GM12878 (cell line): ENCODE data around the gene USF3. TPM values are rescaled to one million over a fixed set of nuclear protein-coding genes. Genes with fewer than 3 reads are reported as not detected.

Experiments used
- ATAC-seq: fragments of 200-7000 bp; cut with Tn5 transposase; 3 replicates; pipeline ENCODE4 v1.9.1; 2020; ENCODE audit warnings: mild to moderate bottlenecking, moderate library complexity
- BruUV-seq: library from RNA; stranded (reverse); fragments of 400-500 nt; replicated peaks from 2 replicates; lab custom pipeline; 2021; lab: Mats Ljungman, UMichigan
- CTCF ChIA-PET: fragments of 300-600 bp; sonication (Branson Sonifier 250); formaldehyde crosslinking; extraction: SDS; loops from one replicate; lab custom pipeline; 2021; ENCODE audit warnings: inconsistent platforms; lab: Yijun Ruan, JAX
- POLR2A ChIA-PET: fragments of 350-600 bp; formaldehyde crosslinking; extraction: SDS; loops from one replicate; lab custom pipeline; 2021; ENCODE audit warnings: inconsistent platforms; lab: Charles Lee
- RAD21 ChIA-PET: fragments of 300-600 bp; sonication (Branson Sonifier 250); formaldehyde crosslinking; loops from one replicate; lab custom pipeline; 2023; ENCODE audit warnings: antibody characterized with exemption; ENCODE audit not compliant: unreplicated experiment; lab: Charles Lee
- SMC1A ChIA-PET: fragments of 300-600 bp; sonication (Branson Sonifier 250); formaldehyde crosslinking; loops from one replicate; lab custom pipeline; 2023; ENCODE audit not compliant: unreplicated experiment, uncharacterized antibody; lab: Charles Lee
- DNase-seq: peaks from one replicate; pipeline ENCODE4 v3.0.0-alpha.2; 2011; ENCODE audit warnings: low read depth, low spot score
- FAIRE-seq: peaks from 3 replicates; lab custom pipeline; 2011; peaks lifted over from hg19 to GRCh38; lab: Jason Lieb, UNC
- H2AFZ ChIP-seq: 2 replicates; pipeline ENCODE4 v1.6.0; 2011; ENCODE audit warnings: low read depth, low read length, control low read depth; ENCODE audit not compliant: control insufficient read depth
- H3K27ac ChIP-seq: 2 replicates; pipeline ENCODE4 v1.5.1; 2011; ENCODE audit warnings: control low read depth; ENCODE audit not compliant: control insufficient read depth, insufficient read depth
- H3K27me3 ChIP-seq, 2 experiments: replicated peaks in 1 of 2; 2 replicates each; pipeline versions ENCODE4 v1.6.0 to v1.6.1; 2011; ENCODE audit warnings: low read length in 1 of 2; ENCODE audit not compliant: control insufficient read depth in 2 of 2, insufficient read depth in 2 of 2
- H3K36me3 ChIP-seq, 2 experiments: 2 replicates each; pipeline ENCODE4 v1.5.1; 2011; ENCODE audit warnings: low read length in 1 of 2; ENCODE audit not compliant: control insufficient read depth in 2 of 2, insufficient read depth in 2 of 2
- H3K4me1 ChIP-seq: 2 replicates; pipeline ENCODE4 v1.6.1; 2011; ENCODE audit warnings: mild to moderate bottlenecking, low read length, moderate library complexity, mixed read lengths; ENCODE audit not compliant: control insufficient read depth, insufficient read depth
- H3K4me2 ChIP-seq: 2 replicates; pipeline ENCODE4 v1.6.0; 2011; ENCODE audit warnings: control low read depth; ENCODE audit not compliant: control insufficient read depth, insufficient read depth
- H3K4me3 ChIP-seq: fragments of 200-600 bp; sonication (generic); 2 replicates; pipeline ENCODE4 v1.5.1; 2016
- H3K79me2 ChIP-seq: 2 replicates; pipeline ENCODE4 v1.6.0; 2011; ENCODE audit warnings: low read length; ENCODE audit not compliant: control insufficient read depth, insufficient read depth
- H3K9ac ChIP-seq: 2 replicates; pipeline ENCODE4 v1.8.0; 2011; ENCODE audit warnings: low read length, control low read depth, mixed read lengths; ENCODE audit not compliant: control insufficient read depth, insufficient read depth
- H3K9me3 ChIP-seq: replicated peaks from 3 replicates; pipeline ENCODE4 v1.5.1; 2011; ENCODE audit warnings: mild to moderate bottlenecking, low read length; ENCODE audit not compliant: control insufficient read depth, insufficient read depth
- H4K20me1 ChIP-seq: 2 replicates; pipeline ENCODE4 v1.6.0; 2011; ENCODE audit not compliant: control insufficient read depth, insufficient read depth
- BHLHE40 ChIP-seq, 2 experiments: fragments of 450-650 bp in 1 of 2; IDR thresholded peaks; 2 replicates each; pipeline ENCODE4 v1.6.1; 2011 to 2017; ENCODE audit warnings: low read depth in 2 of 2, borderline replicate concordance in 1 of 2, improper control_type of control experiment in 1 of 2, low read length in 1 of 2, mild to moderate bottlenecking in 1 of 2
- CBX5 ChIP-seq: sonication (generic); IDR thresholded peaks from 2 replicates; pipeline ENCODE4 v1.6.1; 2016; ENCODE audit warnings: low read depth, moderate library complexity, mild to moderate bottlenecking, inconsistent platforms
- IRF3 ChIP-seq: fragments of 450-650 bp; IDR thresholded peaks from 2 replicates; pipeline ENCODE4 v1.6.1; 2014; ENCODE audit warnings: mild to moderate bottlenecking
- MEF2A ChIP-seq: IDR thresholded peaks from 2 replicates; pipeline ENCODE4 v1.6.1; 2011; ENCODE audit warnings: low read depth, mild to moderate bottlenecking, low read length, moderate library complexity; ENCODE audit not compliant: insufficient read depth
- PAX5 ChIP-seq: IDR thresholded peaks from 2 replicates; pipeline ENCODE4 v1.6.1; 2011; ENCODE audit warnings: low read depth, low read length, borderline replicate concordance
- RUNX3 ChIP-seq: IDR thresholded peaks from 2 replicates; pipeline ENCODE4 v1.6.1; 2012; ENCODE audit warnings: low read length, inconsistent platforms
- SREBF2 ChIP-seq: IDR thresholded peaks from 2 replicates; pipeline ENCODE4 v1.6.1; 2012; ENCODE audit warnings: mild to moderate bottlenecking, low read length
- WRNIP1 ChIP-seq: IDR thresholded peaks from 2 replicates; pipeline ENCODE4 v1.6.1; 2011; ENCODE audit warnings: low read depth, low read length, improper control_type of control experiment, borderline replicate concordance
- WGBS: methylation state at CpG from one replicate; pipeline ENCODE4 v1.1.6; 2016; ENCODE audit warnings: low lambda C conversion rate; ENCODE audit not compliant: insufficient replicate concordance, insufficient coverage; ENCODE audit errors: missing lambda C conversion rate; 5-methylcytosine and 5-hydroxymethylcytosine counted together
- in situ Hi-C: fragments of 300-500 bp; cut with MboI; formaldehyde crosslinking; loops from 9 replicates; pipeline ENCODE4 v1.14.3; 2018; ENCODE audit warnings: mixed read lengths
- intact Hi-C: fragments of 100-400 bp; cut with micrococcal nuclease; formaldehyde crosslinking; loops from one replicate; pipeline ENCODE4 v1.14.2; 2022; ENCODE audit not compliant: unreplicated experiment
- polyA plus RNA-seq, 11 experiments: library from polyadenylated mRNA; depleted of rRNA in 4 of 11; unstranded in 6 of 11; stranded (reverse) in 5 of 11; fragments of >200 nt; fragmentation: Nextera tagmentation in 4 of 11; fragmentation: Illumina TruSeq in 1 of 11; extraction: Ambion mirVana in 4 of 11; extraction: Trizol in 1 of 11; gene quantifications; 1 replicate in 1 of 11; 2 replicates in 10 of 11; pipeline versions ENCODE4 v1.2.1 to v1.2.3, GENCODE V29; 2011 to 2016; ENCODE audit warnings: inconsistent platforms in 2 of 11, missing spikeins in 2 of 11, low read depth in 1 of 11
- small RNA-seq: library from RNA; depleted of rRNA; stranded (forward); fragments of <200 nt; gene quantifications from one replicate; pipeline ENCODE3, GENCODE V24; 2014
- total RNA-seq, 4 experiments: library from RNA; depleted of rRNA in 3 of 4; stranded (reverse); fragments of >200 nt in 3 of 4; fragmentation: Illumina TruSeq in 1 of 4; extraction: Trizol in 1 of 4; gene quantifications; 2 replicates each; pipeline versions ENCODE4 v1.2.1 to v1.2.3, GENCODE V29; 2013 to 2021
- TF ChIP-seq, protein P1 (sequence below): IDR thresholded peaks from 2 replicates; pipeline ENCODE4 v1.6.1; 2011; ENCODE audit warnings: low read depth, mild to moderate bottlenecking, low read length, moderate library complexity, borderline replicate concordance; ENCODE audit errors: extremely low read depth
- TF ChIP-seq, protein P2 (sequence below): fragments of 450-650 bp; IDR thresholded peaks from 2 replicates; pipeline ENCODE4 v1.6.1; 2017; ENCODE audit warnings: mild to moderate bottlenecking, low read depth, inconsistent platforms; ENCODE audit not compliant: poor library complexity, severe bottlenecking

The USF3 gene
- total and polyA plus RNA-seq, 10 of the 15 experiments (the other 5 are each of a cell fraction or from before 2014, with no cell fraction given): 3.1 to 15.9 (median 7.8) TPM

- 97% methylated on average over 2 of the region's 2 CpGs for WGBS
- no TSS peak for BruUV-seq
These were observed 95.8 kb downstream of the USF3 start for GRCh38 chr3:113600418-113601182.

More at GRCh38 chr3:113600418-113601182, 95.8 kb downstream of the USF3 start:
- no peak overlapping the region for H3K27ac ChIP-seq
- H4K20me1 ChIP-seq: no peaks in the 10 kb centered on the region
- no peaks in the 10 kb centered on the region; the same call in 1 of the 2 replicates for H3K4me1 ChIP-seq
- no peak overlapping the region for H3K4me3 ChIP-seq
- H3K9ac ChIP-seq: no peak overlapping the region
- H3K36me3 ChIP-seq: peaks cover 3 to 57% of the 10 kb centered on the region in 2 experiments
- H3K9me3 ChIP-seq: no peaks in the 10 kb centered on the region
- no peak overlapping the region for H3K4me2 ChIP-seq
- TF ChIP-seq MEF2A (no peak), BHLHE40 (IDR thresholded peaks at IDR 0.05; ENCODE audit: borderline replicate concordance in 1 of 2, low read depth in 2 of 2, low read length in 1 of 2) (no peak), CBX5 (no peak), WRNIP1 (no peak), RUNX3 (no peak), PAX5 (no peak), SREBF2 (no peak), IRF3 (no peak)
- TF ChIP-seq, protein P1, sequence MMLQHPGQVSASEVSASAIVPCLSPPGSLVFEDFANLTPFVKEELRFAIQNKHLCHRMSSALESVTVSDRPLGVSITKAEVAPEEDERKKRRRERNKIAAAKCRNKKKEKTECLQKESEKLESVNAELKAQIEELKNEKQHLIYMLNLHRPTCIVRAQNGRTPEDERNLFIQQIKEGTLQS: no peak
- TF ChIP-seq, protein P2, sequence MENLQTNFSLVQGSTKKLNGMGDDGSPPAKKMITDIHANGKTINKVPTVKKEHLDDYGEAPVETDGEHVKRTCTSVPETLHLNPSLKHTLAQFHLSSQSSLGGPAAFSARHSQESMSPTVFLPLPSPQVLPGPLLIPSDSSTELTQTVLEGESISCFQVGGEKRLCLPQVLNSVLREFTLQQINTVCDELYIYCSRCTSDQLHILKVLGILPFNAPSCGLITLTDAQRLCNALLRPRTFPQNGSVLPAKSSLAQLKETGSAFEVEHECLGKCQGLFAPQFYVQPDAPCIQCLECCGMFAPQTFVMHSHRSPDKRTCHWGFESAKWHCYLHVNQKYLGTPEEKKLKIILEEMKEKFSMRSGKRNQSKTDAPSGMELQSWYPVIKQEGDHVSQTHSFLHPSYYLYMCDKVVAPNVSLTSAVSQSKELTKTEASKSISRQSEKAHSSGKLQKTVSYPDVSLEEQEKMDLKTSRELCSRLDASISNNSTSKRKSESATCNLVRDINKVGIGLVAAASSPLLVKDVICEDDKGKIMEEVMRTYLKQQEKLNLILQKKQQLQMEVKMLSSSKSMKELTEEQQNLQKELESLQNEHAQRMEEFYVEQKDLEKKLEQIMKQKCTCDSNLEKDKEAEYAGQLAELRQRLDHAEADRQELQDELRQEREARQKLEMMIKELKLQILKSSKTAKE: no peak
- in situ Hi-C loops: no loop called here
- no peaks in the 10 kb centered on the region for H3K27me3 ChIP-seq
- SMC1A ChIA-PET: interaction anchor here (2.4 kb wide), 1 partner anchor 105 kb away, joined by 5 read pairs; no protein-coding TSS in a partner anchor
- H2AFZ ChIP-seq: no peak overlapping the region
- no peaks in the 10 kb centered on the region for H3K79me2 ChIP-seq
- no peak for FAIRE-seq
- intact Hi-C loops: no loop called here
- RAD21 ChIA-PET: no interaction called here
- CTCF ChIA-PET: interaction anchor here (0.9 to 2.2 kb wide), 3 partner anchors 23 to 107 kb away, joined by 3 to 6 read pairs (median 3); no protein-coding TSS in a partner anchor
- ATAC-seq: no peak
- POLR2A ChIA-PET: no interaction called here
- no peak for DNase-seq

Small RNA genes lying within 50 kb of the gene (small RNA-seq; reads per million reads assigned to genes)
- gene RN7SL767P: not detected

Other genes starting within 250 kb of the USF3 start
- 7.9 and 8.1 TPM in 2 replicates for gene SPICE1, start 181.5 kb downstream of the USF3 start, total RNA-seq (2014; rRNA removed)
- 12.2 and 13.6 TPM in 2 replicates for gene SPICE1, start 181.5 kb downstream of the USF3 start, total RNA-seq (2014; rRNA removed; fragmentation: Illumina TruSeq; extraction: Trizol)
- 10.9 and 11.3 TPM in 2 replicates for gene SPICE1, start 181.5 kb downstream of the USF3 start, total RNA-seq (2021)
- 5.4 and 7.5 TPM in 2 replicates for gene SPICE1, start 181.5 kb downstream of the USF3 start, polyA plus RNA-seq (2011; rRNA removed)
- gene SPICE1, start 181.5 kb downstream of the USF3 start, polyA plus RNA-seq (2014; fragmentation: Illumina TruSeq; extraction: Trizol): 5.7 and 13.0 TPM in 2 replicates
- 1 to 10 TPM; 2.0 to 2.7 TPM for gene SPICE1, start 181.5 kb downstream of the USF3 start, polyA plus RNA-seq (2014; fragmentation: Nextera tagmentation; extraction: Ambion mirVana)
- gene SPICE1, start 181.5 kb downstream of the USF3 start, polyA plus RNA-seq (2014; rRNA removed): 3.5 and 8.9 TPM in 2 replicates
- gene SPICE1, start 181.5 kb downstream of the USF3 start, polyA plus RNA-seq (2016; fragmentation: Nextera tagmentation; extraction: Ambion mirVana): 10 to 100 TPM; 10.1 to 13.9 TPM
- 42.2 and 44.7 TPM in 2 replicates for gene SIDT1, start 164.1 kb downstream of the USF3 start, total RNA-seq (2014; rRNA removed)
- gene SIDT1, start 164.1 kb downstream of the USF3 start, total RNA-seq (2014; rRNA removed; fragmentation: Illumina TruSeq; extraction: Trizol): 27.5 and 32.2 TPM in 2 replicates
- 24.6 and 26.8 TPM in 2 replicates for gene SIDT1, start 164.1 kb downstream of the USF3 start, total RNA-seq (2021)
- gene SIDT1, start 164.1 kb downstream of the USF3 start, polyA plus RNA-seq (2011; rRNA removed): 36.8 and 45.0 TPM in 2 replicates
- gene SIDT1, start 164.1 kb downstream of the USF3 start, polyA plus RNA-seq (2014; fragmentation: Illumina TruSeq; extraction: Trizol): 26.5 and 29.9 TPM in 2 replicates
- 1 to 10 TPM; 3.0 to 3.2 TPM for gene SIDT1, start 164.1 kb downstream of the USF3 start, polyA plus RNA-seq (2014; fragmentation: Nextera tagmentation; extraction: Ambion mirVana)
- gene SIDT1, start 164.1 kb downstream of the USF3 start, polyA plus RNA-seq (2014; rRNA removed): 25.5 and 27.5 TPM in 2 replicates
- 10 to 100 TPM; 23.8 to 24.7 TPM for gene SIDT1, start 164.1 kb downstream of the USF3 start, polyA plus RNA-seq (2016; fragmentation: Nextera tagmentation; extraction: Ambion mirVana)
- 174 and 200 TPM in 2 replicates for gene NAA50, start 49.6 kb upstream of the USF3 start, total RNA-seq (2014; rRNA removed)
- gene NAA50, start 49.6 kb upstream of the USF3 start, total RNA-seq (2014; rRNA removed; fragmentation: Illumina TruSeq; extraction: Trizol): 56.6 and 67.4 TPM in 2 replicates
- gene NAA50, start 49.6 kb upstream of the USF3 start, total RNA-seq (2021): 99.9 and 111 TPM in 2 replicates
- gene NAA50, start 49.6 kb upstream of the USF3 start, polyA plus RNA-seq (2011; rRNA removed): 60.8 and 78.9 TPM in 2 replicates
- 110 and 129 TPM in 2 replicates for gene NAA50, start 49.6 kb upstream of the USF3 start, polyA plus RNA-seq (2014; fragmentation: Illumina TruSeq; extraction: Trizol)
- 10 to 100 TPM; 31.7 to 38.6 TPM for gene NAA50, start 49.6 kb upstream of the USF3 start, polyA plus RNA-seq (2014; fragmentation: Nextera tagmentation; extraction: Ambion mirVana)
- 132 and 159 TPM in 2 replicates for gene NAA50, start 49.6 kb upstream of the USF3 start, polyA plus RNA-seq (2014; rRNA removed)
- 100 to 1,000 TPM; 202 to 205 TPM for gene NAA50, start 49.6 kb upstream of the USF3 start, polyA plus RNA-seq (2016; fragmentation: Nextera tagmentation; extraction: Ambion mirVana)
- gene ATP6V1A, start 50.4 kb upstream of the USF3 start, total RNA-seq (2014; rRNA removed): 52.2 and 72.3 TPM in 2 replicates
- 51.3 and 53.6 TPM in 2 replicates for gene ATP6V1A, start 50.4 kb upstream of the USF3 start, total RNA-seq (2014; rRNA removed; fragmentation: Illumina TruSeq; extraction: Trizol)
- gene ATP6V1A, start 50.4 kb upstream of the USF3 start, total RNA-seq (2021): 61.4 and 64.5 TPM in 2 replicates
- 42.9 and 59.5 TPM in 2 replicates for gene ATP6V1A, start 50.4 kb upstream of the USF3 start, polyA plus RNA-seq (2011; rRNA removed)
- gene ATP6V1A, start 50.4 kb upstream of the USF3 start, polyA plus RNA-seq (2014; fragmentation: Illumina TruSeq; extraction: Trizol): 31.2 and 39.0 TPM in 2 replicates
- 10 to 100 TPM; 22.4 to 44.1 TPM for gene ATP6V1A, start 50.4 kb upstream of the USF3 start, polyA plus RNA-seq (2014; fragmentation: Nextera tagmentation; extraction: Ambion mirVana)
- gene ATP6V1A, start 50.4 kb upstream of the USF3 start, polyA plus RNA-seq (2014; rRNA removed): 22.2 and 30.0 TPM in 2 replicates
- 10 to 100 TPM; 63.1 to 65.8 TPM for gene ATP6V1A, start 50.4 kb upstream of the USF3 start, polyA plus RNA-seq (2016; fragmentation: Nextera tagmentation; extraction: Ambion mirVana)
- 3.8 and 5.9 TPM in 2 replicates for gene GRAMD1C, start 142.1 kb upstream of the USF3 start, total RNA-seq (2014; rRNA removed)
- 9.2 and 9.8 TPM in 2 replicates for gene GRAMD1C, start 142.1 kb upstream of the USF3 start, total RNA-seq (2014; rRNA removed; fragmentation: Illumina TruSeq; extraction: Trizol)
- gene GRAMD1C, start 142.1 kb upstream of the USF3 start, total RNA-seq (2021): 5.5 TPM in 2 replicates
- 5.4 and 9.1 TPM in 2 replicates for gene GRAMD1C, start 142.1 kb upstream of the USF3 start, polyA plus RNA-seq (2011; rRNA removed)
- gene GRAMD1C, start 142.1 kb upstream of the USF3 start, polyA plus RNA-seq (2014; fragmentation: Illumina TruSeq; extraction: Trizol): 6.1 and 7.6 TPM in 2 replicates
- gene GRAMD1C, start 142.1 kb upstream of the USF3 start, polyA plus RNA-seq (2014; fragmentation: Nextera tagmentation; extraction: Ambion mirVana): 1 to 10 TPM; 3.2 to 8.4 TPM
- gene GRAMD1C, start 142.1 kb upstream of the USF3 start, polyA plus RNA-seq (2014; rRNA removed): 2.5 and 3.8 TPM in 2 replicates
- gene GRAMD1C, start 142.1 kb upstream of the USF3 start, polyA plus RNA-seq (2016; fragmentation: Nextera tagmentation; extraction: Ambion mirVana): 1 to 10 TPM; 4.9 to 8.8 TPM